Measurements from ENCODE around the gene NRXN3.

NRXN3 gene

GRCh38 chr14:79411403-79412174 is 1241.4 kb downstream of the NRXN3 start:
- no peak for DNase-seq (ENCODE audit: low read depth in 2 of 2)

DNA sequence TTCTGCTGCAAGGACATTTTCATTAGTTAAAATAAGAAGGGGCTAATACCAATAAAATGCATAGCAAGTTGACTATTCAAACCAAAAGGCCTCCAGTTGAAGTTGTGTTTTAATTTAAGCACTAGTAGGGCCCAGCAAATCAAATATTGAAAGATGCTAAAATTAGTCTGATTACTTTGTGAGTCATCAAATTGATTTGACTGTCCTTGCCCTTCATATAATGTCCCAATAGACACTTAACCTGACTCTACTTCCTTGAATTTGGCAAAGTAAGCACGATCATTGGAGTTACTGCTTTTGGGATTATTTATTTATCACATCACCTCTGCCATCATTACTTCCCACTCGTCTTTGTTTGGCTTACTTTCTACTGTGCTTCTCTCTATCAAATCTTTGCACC is 1242.6 kb downstream of the NRXN3 start:
- DNase-seq (ENCODE audit: low read depth in 2 of 2): no peak

- DNase-seq (ENCODE audit: low read depth in 2 of 2): no peak
Observed at GRCh38 chr14:79413734-79414428, 1243.7 kb downstream of the NRXN3 start.

- DNase-seq (ENCODE audit: low read depth in 2 of 2): no peak
Observed at GRCh38 chr14:79415726-79416125, 1245.6 kb downstream of the NRXN3 start.

DNA sequence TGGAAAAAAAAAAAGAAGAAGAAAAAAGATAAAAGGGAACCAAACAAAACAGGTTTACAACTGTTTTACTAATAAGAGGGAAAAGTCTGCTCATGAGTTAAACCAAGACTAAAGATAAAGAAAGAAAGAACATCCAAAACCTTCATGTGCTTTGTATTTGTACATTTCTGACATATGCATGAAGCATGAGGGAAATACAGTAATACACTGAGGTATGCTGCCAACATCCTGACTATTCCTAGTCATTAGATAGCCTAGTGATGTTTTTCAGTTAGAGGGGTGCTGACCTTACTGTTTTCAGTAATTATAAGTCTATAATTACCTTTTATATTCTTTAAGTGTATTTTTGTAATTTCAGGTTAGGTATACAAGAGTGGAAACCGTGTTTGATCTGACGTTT is 1247.8 kb downstream of the NRXN3 start:
- DNase-seq (ENCODE audit: low read depth in 2 of 2): no peak

GRCh38 chr14:79418649-79419415 is 1248.7 kb downstream of the NRXN3 start:
- no peak for DNase-seq (ENCODE audit: low read depth in 2 of 2)

DNA sequence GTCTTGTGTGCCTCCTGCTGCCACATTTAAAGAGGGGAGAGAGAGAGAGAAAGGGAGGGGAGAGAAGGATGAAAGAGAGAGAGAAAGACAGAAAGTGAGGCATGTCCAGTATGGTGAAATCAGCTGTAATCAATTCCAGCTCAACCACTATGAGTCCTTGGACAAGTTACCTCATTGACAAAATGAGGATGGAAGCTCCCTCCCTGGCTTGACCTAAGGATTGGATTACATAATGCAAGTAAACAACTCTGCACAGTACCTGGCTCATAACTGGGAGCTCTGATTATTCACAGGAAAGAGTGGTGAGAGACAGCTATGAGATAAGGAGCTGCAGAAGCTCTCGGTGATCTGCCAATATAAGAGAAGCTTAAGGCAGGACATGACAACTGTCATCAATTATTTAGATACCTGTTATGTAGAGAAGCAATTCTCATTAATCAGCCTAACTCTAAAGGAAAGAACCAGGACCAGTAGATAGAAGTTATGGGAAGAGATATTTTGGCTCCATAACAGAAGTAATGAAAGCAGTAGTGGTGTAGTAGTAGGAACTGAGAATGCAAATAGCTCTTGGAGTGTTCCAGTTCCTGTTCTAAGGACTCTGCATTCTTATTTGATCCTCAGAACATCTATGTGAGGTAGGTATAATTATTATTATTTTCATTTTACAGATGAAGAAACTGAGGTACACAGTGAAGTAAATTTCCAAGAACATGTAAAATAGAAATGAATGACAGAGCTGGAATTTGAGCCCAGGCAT is 1249.6 kb downstream of the NRXN3 start:
- DNase-seq (ENCODE audit: low read depth in 2 of 2): no peak

GRCh38 chr14:79420725-79421124 is 1250.6 kb downstream of the NRXN3 start:
- DNase-seq (ENCODE audit: low read depth in 2 of 2): no peak

DNA sequence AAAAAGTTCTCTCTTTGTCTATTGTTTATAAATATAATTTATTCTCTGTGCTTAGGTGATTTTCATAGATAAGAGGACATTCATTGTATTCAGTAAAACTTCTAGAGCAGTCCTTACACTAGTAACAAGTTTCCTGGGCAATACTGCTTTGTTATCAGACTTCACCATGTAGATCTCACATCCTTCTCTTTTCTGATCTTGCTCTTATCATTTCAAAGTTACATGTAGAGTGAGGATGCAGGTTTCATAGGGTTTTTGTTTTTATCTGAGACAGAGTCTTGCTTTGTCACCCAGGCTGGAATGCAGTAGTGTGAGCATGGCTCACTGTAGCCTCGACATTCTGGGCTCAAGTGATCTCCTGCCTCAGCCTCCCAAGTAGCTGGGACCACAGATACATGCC is 1251.6 kb downstream of the NRXN3 start:
- no peak for DNase-seq (ENCODE audit: low read depth in 2 of 2)

GRCh38 chr14:79424462-79424861 is 1254.3 kb downstream of the NRXN3 start:
- no peak for DNase-seq (ENCODE audit: low read depth in 2 of 2)

DNA sequence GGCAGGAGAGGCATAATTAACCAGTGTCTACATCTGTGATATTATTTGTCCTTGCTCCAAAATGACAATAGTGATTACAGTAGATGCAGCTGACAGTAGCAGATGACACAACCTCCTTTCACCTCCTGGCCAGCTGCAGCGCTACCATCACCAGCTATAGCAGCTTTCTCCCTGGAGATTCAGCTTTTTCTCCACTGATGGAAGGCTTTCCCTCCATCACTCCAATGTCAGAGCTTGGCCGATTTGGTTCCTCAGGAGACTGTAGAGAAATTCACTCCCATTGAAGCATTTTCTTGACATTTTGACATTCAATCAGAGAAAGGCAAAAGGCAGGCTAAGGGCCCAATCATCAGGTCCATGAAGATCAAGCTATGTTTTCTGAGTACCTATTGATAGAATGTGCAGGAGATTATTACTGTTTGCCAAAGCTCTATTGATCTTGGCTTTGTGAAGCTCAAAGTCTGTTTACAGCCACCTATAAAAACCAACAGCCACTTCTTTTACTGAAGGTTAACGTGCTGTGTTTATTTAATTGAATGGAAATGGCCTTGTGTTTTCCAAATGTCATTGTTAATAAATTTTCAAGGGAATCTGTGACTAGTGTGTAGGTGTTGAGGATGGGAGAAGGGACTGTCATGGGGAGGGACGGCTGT is 1256.1 kb downstream of the NRXN3 start:
- DNase-seq (ENCODE audit: low read depth in 2 of 2): no peak

DNA sequence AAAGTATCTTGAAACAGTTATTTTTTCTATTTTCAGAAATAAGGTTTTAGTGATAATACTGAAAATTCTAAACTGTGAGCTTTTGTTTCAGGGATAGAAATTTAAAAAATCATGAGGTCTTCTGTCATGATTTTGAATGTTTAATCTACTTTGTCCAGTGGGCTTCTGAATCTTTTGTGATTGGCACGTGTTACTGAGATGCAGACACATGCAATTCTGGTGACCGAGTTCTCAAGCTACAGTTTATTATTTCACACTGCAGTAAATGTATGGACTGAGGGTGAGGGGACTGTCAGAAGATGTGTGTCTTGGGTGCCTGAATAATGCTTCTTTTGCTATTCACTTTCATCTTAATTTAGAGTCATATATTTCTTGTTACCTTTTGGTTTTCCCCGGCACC is 1262.5 kb downstream of the NRXN3 start:
- no peak for DNase-seq (ENCODE audit: low read depth in 2 of 2)

DNA sequence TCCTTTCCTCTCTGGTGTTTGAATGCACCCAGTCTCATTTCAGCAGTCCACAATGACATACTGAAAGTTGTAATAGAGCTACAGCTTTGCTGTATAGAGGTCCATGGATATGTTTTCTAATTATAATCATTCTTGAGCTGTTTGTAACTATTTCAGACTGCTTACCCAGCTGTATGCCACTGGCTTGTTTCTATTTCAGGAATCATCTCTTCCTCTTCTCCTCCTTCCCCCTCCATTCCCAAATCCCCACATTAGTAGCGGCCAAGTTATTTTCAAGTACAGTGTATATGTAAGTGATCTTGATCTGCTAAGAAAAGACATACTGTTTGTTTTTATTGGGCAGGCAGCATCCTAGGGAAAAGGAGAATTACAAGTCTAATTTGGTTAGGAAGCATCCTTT is 1266.2 kb downstream of the NRXN3 start:
- no peak for DNase-seq (ENCODE audit: low read depth in 2 of 2)

DNA sequence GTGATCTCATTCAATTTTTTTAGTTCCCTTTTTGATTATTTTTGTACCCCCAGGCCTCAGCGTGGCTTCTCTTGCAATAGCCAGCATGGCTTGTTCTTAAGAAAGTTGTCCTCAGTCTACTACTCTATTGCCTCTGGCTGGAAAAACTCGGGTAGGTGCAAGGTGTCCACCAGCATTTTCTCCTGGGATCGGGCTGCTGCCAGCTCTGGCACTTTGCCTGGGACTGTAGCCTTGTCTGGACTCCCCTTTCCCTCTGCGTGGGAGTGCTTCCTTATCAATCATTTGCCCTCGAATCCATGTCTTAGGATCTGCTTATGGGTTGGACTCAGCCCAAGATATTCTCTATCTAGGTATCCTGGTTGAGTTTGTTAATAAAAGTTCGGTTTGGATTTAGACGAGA is 1267.8 kb downstream of the NRXN3 start:
- no peak for DNase-seq (ENCODE audit: low read depth in 2 of 2)

GRCh38 chr14:79438696-79439342 is 1268.6 kb downstream of the NRXN3 start:
- DNase-seq (ENCODE audit: low read depth in 2 of 2): no peak

- no peak for DNase-seq (ENCODE audit: low read depth in 2 of 2)
Observed at GRCh38 chr14:79442786-79443185, 1272.6 kb downstream of the NRXN3 start.

DNA sequence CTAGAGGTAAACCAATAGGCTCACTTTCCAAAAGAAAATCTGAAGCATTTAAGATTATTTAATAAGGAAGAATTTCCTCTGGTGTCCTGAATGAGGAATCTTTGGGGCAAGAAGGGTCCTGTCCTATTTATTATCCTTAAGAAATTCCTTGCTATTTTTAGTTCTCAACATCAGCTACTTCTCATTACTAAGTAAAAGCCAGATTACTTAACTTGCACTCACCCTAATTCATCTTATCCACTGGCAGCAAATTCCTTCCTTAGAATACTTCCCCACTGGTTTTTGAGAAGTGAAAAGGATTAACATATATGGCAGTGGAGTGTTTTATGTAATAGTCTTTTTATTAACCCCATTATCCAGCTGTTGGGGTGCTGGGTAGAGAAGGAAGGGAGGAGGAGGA is 1273.4 kb downstream of the NRXN3 start:
- DNase-seq (ENCODE audit: low read depth in 2 of 2): no peak

DNA sequence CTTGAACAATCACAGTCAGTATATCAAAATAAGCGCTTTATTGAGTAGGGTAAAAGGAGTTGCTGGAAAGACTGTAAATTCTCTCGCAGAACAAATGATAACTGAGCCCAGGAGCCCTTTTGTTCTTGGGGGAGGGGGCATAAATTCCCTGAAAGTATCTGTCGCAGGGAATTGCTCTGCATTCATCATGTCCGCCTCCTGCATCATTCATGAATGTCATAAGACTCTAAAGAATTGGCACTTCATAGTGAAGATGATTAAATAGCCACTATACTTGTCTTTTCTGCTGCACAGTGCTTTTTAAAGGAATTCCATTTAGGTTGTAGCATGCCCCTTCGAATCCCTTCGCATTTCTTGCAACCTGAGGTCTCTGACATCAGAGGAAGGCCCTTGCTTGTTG is 1278.8 kb downstream of the NRXN3 start:
- no peak for DNase-seq (ENCODE audit: low read depth in 2 of 2)

- DNase-seq (ENCODE audit: low read depth in 2 of 2): no peak
Observed at GRCh38 chr14:79451601-79452000, 1281.4 kb downstream of the NRXN3 start.

GRCh38 chr14:79453276-79453675 is 1283.1 kb downstream of the NRXN3 start:
- DNase-seq (ENCODE audit: low read depth in 2 of 2): no peak

DNA sequence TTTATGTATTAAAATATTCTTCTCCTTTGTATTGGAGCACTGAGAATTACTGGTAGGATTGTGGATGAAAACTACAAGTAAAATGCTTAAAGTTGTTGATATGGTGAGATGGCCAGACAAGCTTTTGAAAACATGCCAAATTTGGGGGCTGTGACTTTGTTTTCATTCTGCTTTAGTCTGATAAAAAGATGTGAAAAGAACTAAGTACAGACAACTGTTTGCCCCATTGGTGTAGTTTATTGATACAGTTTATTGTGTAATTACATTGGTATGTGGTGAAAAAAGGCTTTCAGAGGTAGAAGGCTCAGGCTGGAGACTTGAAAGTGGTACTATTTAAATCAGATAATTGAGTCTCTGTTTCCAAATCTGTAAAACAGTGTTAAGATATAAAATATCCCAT is 1294.3 kb downstream of the NRXN3 start:
- DNase-seq (ENCODE audit: low read depth in 2 of 2): no peak
